DMS153 treated with DMSO at 0.1 percent for 48 hours (cell line): ENCODE results near the gene CPTP.
A peak's percentile ranks its signal among the peaks of the same experiment; 100 is the strongest.
"Not testable (repeated sequence)": the region's sequence is repeated elsewhere in the genome, so short reads cannot be mapped to it uniquely, and the experiment has no call there.

Source experiments
- DNase-seq: peaks from one replicate; lab custom pipeline; 2025; ENCODE audit not compliant: unreplicated experiment; lab: John Stamatoyannopoulos, UW

Gene CPTP

GRCh38 chr1:1360506-1361169 lies 36.0 kb downstream of the CPTP start:
- DNase-seq = no peak

DNA sequence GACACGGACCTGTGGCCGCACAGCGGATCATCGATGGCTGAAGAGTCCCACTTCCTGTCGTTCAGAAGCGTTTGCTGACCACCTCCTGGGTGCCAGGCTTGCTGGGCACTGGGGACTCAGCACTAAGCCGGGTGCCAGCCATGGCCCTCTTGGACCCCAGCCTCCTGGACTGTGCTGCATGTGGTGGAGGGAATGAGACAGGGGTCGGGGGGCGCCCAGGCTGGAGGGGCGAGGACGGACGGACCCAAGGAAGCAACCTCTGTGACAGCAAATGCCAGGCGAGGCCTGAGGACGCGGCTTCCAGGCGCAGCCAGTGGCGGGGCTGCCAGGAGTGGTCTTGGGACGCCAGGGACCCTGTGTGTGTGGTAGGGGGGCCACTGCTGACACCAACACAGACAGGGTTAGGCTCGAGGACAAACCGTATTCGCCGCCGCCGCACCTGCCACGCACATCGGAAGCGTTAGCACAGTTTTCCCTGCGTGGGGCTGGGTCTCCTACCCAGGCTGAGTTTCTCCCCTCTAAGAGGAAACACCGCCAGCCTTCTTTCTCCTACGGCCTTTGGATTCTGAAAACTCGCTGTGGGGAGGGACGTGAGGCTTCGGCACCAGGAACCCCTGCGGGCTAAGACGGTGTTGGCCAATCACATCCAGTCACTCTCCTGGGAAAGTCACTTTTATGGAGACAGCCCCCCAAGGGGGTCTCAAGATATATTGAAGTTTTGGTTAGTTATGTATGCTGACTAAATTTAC lies 36.8 kb downstream of the CPTP start:
- DNase-seq = no peak

- no peak for DNase-seq
Observed at GRCh38 chr1:1361982-1362423, 37.4 kb downstream of the CPTP start.

- DNase-seq = no peak
Observed at GRCh38 chr1:1364266-1364665, 39.7 kb downstream of the CPTP start.

- no peak for DNase-seq
Observed at GRCh38 chr1:1365875-1366698, 41.5 kb downstream of the CPTP start.

- DNase-seq = no peak
Observed at GRCh38 chr1:1366699-1367066, 42.1 kb downstream of the CPTP start.

DNA sequence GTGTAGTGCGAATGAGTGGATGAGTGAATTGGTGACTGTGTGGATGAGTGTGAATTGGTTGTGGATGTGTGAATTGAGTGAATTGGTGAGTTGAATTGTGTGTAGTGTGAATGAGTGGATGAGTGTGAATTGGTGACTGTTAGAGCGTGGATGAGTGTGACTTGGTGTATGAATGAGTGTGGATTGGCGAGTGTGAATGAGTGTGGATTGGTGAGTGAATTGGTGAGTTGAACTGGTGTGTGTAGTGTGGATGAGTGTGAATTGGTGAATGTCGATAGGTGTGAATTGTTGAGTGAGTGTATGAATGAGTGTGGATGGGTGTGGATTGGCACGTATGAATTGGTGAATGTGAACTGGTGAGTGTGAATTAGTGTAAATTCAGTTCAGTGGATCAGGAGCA lies 42.7 kb downstream of the CPTP start:
- DNase-seq = no peak

DNA sequence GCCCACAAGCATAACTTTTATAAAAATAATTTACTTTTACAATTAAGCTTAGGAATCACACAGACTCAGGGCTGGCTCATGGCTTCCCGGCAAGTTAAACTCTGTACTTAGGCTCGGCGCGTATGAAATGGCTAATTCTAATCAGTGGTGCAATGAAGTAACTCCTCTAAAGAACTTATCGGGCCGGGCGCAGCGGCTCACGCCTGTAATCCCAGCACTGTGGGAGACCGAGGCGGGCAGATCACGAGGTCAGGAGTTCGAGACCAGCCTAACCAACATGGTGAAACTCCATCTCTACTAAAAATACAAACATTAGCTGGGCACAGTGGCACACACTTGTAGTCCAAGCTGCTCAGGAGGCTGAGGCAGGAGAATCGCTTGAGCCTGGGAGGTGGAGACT lies 45.5 kb downstream of the CPTP start:
- DNase-seq = not testable (repeated sequence)

DNA sequence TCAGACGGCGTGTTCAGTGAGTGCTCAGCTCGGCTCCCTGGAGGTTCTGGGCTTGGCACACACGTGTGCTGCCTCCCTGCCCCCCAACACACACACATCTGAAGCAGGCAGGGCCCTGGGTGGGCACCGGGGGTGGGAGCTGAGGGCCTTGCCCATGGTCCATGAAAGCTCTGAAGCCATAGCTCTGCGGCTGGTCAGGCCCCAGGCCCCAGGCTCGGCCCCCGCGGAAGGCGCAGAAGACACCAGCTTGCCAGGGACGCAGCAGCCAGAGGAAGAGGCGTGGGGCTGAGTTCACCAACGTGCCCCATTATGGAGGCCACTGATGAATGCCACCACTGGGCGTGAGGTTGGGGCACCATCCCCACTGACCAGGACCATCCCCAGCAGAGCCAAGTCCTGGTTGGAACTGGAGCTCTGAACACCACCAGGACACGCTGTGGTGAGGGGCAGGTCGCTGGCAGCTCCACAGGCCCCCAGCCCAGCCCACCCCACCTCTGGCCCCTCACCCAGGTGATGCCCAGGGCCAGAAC lies 46.2 kb downstream of the CPTP start:
- no peak for DNase-seq

DNA sequence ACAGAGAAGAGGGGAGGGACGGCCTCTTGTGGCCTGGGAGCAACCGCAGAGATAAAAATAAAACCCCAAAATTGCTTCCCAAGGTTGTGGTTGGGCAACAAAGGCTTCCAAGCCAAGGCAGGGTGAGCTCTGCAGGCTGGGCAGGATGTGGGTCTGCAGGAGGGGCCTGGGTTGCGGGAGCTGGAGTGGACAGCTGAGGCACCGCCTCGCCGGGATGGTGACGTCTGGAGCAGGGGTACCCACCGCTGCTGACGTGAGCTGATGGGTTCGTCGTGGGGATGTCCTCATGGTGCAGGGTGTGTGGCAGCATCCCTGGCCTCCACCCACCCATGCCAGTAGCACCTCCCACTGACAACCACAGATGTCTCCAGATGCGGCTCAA lies 46.8 kb downstream of the CPTP start:
- DNase-seq = no peak

DNA sequence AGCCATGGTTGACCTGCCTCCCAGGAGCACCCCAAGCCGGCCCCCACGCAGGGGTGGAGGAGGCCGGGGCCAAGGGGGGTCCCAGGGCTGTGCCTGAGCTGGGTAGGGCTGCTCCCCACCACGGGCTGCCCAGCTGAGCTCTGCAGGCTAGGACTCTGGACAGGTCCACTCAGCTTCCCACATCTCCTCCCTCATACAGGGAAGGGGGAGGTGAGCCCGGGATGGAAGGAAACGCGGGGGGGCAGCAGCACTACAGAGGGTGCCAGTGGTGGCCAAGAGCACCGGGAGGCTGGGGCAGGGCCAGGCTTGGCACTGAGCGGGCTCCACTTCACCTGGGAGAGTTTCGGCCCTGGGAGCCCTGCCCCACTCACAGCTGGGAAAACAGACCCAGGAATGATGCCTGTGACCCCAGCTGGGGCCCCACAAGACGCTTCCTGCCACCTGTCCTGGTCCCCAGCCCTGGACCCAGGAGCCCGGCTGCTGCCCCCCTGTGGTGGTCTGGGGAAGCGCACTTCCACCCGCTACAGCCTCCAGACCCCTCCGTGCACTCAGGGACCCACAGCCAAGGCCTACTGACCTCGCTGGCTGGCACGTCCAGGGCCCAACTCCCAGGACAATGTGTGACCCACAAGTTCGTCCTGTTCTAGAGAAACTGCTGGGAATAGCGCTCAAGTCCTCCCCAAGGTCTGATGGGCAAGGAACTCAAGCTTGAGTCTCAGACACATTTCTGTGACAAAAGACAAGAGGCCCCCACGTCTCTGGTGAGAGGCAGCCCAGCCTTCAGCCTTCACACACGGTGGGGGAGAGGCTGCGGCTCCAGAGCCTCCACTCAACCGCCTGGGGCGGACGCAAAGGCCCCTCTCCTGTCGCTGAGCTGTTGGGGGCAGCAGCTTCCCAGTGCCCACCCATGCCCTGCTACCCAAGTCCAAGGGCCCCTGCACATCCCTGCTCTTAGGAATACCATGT lies 47.4 kb downstream of the CPTP start:
- peak; percentile 50 for DNase-seq

GRCh38 chr1:1373051-1373814 lies 48.6 kb downstream of the CPTP start:
- DNase-seq = no peak

DNA sequence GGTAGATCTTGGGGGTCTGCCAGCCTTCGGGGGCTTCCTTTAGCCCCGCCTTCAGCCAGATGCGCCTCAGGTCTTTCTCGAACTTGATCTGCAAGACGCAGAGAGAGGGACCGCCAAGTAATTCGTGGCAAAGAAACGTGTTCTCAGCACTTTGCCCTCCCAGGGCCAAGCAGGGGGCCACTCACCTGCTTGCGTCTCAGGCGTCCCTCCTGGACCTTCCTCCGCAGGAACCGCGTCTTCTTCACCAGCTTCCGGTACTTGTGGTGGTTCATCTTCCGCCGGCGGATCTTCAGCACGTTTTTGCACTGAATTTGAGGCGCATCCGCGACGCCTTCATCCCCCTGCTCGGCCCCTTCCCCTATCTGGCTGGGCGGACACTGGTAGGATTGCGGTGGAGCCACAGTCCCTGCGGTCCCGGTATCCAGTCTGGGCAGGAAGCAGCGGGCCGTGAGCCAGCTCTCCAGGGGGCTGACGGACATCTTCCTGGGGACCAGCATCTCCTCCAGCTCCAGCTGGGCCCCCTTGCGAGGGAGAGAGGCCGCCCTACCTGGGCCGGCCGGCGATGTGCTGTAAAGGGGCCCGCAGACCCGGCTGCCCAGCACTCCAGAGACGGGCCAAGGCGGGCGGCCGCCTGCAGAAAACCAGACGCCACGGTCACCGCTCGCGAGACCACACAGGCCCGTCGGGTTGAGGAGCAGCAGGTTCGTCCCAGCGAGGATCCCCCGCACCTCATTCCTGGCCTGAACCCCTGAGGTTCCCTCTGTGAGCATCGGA lies 49.4 kb downstream of the CPTP start:
- DNase-seq = no peak

DNA sequence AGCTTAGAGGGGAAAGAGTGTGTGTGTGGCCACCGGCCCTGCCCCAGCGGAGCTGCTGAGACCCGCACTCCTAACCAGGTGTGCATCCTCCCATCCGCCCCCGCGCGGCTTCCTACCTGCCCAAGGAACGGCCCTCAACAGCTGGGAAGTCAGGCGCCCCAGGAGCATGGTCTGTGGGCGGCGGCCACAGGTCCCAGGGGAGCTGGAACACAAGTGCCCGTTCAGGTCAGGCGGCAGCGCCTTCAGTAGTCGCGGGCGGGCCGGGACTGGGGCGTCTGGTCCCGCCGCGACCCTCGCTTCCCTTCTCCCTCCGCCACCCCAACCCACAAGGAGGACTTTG lies 50.0 kb downstream of the CPTP start:
- DNase-seq = no peak

GRCh38 chr1:1374929-1375662 lies 50.5 kb downstream of the CPTP start, which contains the start of gene AURKAIP1:
Gene AURKAIP1, minus strand, starts transcription at chr1:1375207. Its CDS starts 451 bp downstream, at chr1:1374756.
- peak; percentile 100 for DNase-seq

GRCh38 chr1:1376551-1377226 lies 52.1 kb downstream of the CPTP start:
- DNase-seq = no peak

DNA sequence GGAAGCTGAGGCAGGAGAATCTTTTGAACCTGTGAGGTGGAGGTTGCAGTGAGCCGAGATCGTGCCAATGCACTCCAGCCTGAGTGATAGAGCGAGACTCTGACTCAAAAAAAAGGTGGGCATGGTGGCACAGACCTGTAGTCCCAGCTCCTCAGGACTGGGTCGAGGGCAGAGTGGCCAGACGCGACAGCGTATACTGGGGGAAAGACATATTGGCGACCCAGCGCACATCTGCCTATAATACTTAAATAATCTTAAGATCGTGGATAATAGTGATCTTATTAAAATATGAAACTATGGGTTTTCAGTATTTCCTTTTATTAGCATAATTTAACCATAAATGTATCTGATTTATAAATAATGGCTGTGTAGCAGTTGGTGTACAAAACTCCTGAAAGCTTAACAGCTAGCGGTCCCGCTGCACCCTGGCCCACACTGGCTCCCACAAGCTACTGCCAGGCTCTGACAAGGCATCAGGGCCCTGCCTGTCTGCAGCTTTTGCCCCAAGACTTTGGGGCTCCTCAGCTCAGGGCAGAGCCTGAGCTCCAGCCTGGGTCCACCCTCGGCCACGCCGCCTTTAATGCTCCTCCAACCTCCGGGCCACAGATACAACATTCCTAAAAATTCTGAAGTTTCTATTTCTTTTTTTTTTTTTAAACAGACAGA lies 53.1 kb downstream of the CPTP start:
- DNase-seq = no peak
